HCT116 (cell line): ENCODE results near the gene MRPL33. TPM values are rescaled to one million over a fixed set of nuclear protein-coding genes. Genes with fewer than 3 reads are reported as not detected.

ENCODE experiments used
- ATAC-seq: fragments of 200-7000 bp; cut with Tn5 transposase; 2 replicates; pipeline ENCODE4 v1.9.1; 2020; ENCODE audit warnings: mild to moderate bottlenecking, moderate library complexity
- BruUV-seq: library from RNA; stranded (reverse); fragments of 400-500 nt; replicated peaks from 2 replicates; lab custom pipeline; 2021; lab: Mats Ljungman, UMichigan
- CTCF ChIA-PET: fragments of 300-600 bp; sonication (Branson Sonifier 250); formaldehyde crosslinking; loops from one replicate; lab custom pipeline; 2021; ENCODE audit warnings: antibody characterized with exemption; lab: Charles Lee
- POLR2A ChIA-PET: fragments of 300-600, 350-600 bp; sonication (Branson Sonifier 250); formaldehyde crosslinking; loops from one replicate; lab custom pipeline; 2021; ENCODE audit warnings: antibody characterized with exemption; lab: Charles Lee
- RAD21 ChIA-PET, 2 experiments: fragments of 300-600 bp; sonication (Branson Sonifier 250); formaldehyde crosslinking; loops; one replicate each; lab custom pipeline; 2023; ENCODE audit warnings: low total read pairs in 2 of 2; ENCODE audit not compliant: uncharacterized antibody in 2 of 2, unreplicated experiment in 2 of 2, low non-redundant PET in 1 of 2; lab: Charles Lee
- DNase-seq: peaks from one replicate; pipeline ENCODE4 v3.0.0-alpha.2; 2010; ENCODE audit warnings: low read depth, low spot score
- H2AFZ ChIP-seq: fragments of 200-600 bp; shearing (Covaris generic), sonication (generic); 2 replicates; pipeline ENCODE4 v1.6.1; 2017; ENCODE audit warnings: low read depth, mixed run types, mixed read lengths, antibody characterized with exemption, low read length; ENCODE audit not compliant: poor library complexity, severe bottlenecking
- H3K27ac ChIP-seq: 2 replicates; pipeline ENCODE4 v1.5.1; 2012; ENCODE audit warnings: low read depth, low read length
- H3K27me3 ChIP-seq: fragments of 200-600 bp; sonication (generic); 2 replicates; pipeline ENCODE4 v1.6.1; 2016; ENCODE audit warnings: mixed run types, low read length, mixed read lengths; ENCODE audit not compliant: insufficient read depth
- H3K36me3 ChIP-seq, 2 experiments: fragments of 200-500 bp in 1 of 2; fragments of 200-600 bp in 1 of 2; sonication (Bioruptor generic) in 1 of 2; sonication (generic) in 1 of 2; 2 replicates each; pipeline versions ENCODE4 v1.5.1 to v1.6.1; 2014 to 2016; ENCODE audit warnings: low read length in 2 of 2, inconsistent platforms in 1 of 2, mixed read lengths in 1 of 2, mixed run types in 1 of 2; ENCODE audit not compliant: insufficient read depth in 2 of 2, control insufficient read depth in 1 of 2
- H3K4me1 ChIP-seq, 2 experiments: fragments of 200-600 bp in 1 of 2; sonication (generic) in 1 of 2; 2 replicates each; pipeline versions ENCODE4 v1.5.1 to v1.6.1; 2012 to 2017; ENCODE audit warnings: low read length in 2 of 2, inconsistent platforms in 1 of 2, mild to moderate bottlenecking in 1 of 2, mixed read lengths in 1 of 2, mixed run types in 1 of 2, moderate library complexity in 1 of 2; ENCODE audit not compliant: insufficient read depth in 2 of 2, control insufficient read depth in 1 of 2
- H3K4me2 ChIP-seq: fragments of 200-600 bp; sonication (generic); 2 replicates; pipeline ENCODE4 v1.6.1; 2017; ENCODE audit warnings: mixed run types, low read length, mixed read lengths
- H3K4me3 ChIP-seq, 2 experiments: fragments of 200-600 bp in 1 of 2; sonication (generic) in 1 of 2; replicated peaks in 1 of 2; 2 replicates each; pipeline ENCODE4 v1.5.1; 2011 to 2016; ENCODE audit warnings: low read length in 2 of 2, control low read depth in 1 of 2, low read depth in 1 of 2, mild to moderate bottlenecking in 1 of 2, mixed read lengths in 1 of 2, mixed run types in 1 of 2
- H3K79me2 ChIP-seq: fragments of 200-600 bp; sonication (generic); 2 replicates; pipeline ENCODE4 v1.6.1; 2017; ENCODE audit warnings: mild to moderate bottlenecking, mixed run types, low read length, moderate library complexity, mixed read lengths; ENCODE audit not compliant: insufficient read depth
- H3K9ac ChIP-seq: fragments of 200-600 bp; sonication (generic); 2 replicates; pipeline ENCODE4 v1.6.1; 2016; ENCODE audit warnings: low read length, mixed read lengths
- H3K9me2 ChIP-seq: fragments of 200-600 bp; sonication (generic), shearing (Covaris generic); 2 replicates; pipeline ENCODE4 v1.6.1; 2017; ENCODE audit warnings: mixed run types, mild to moderate bottlenecking, moderate library complexity; ENCODE audit not compliant: insufficient read depth
- H3K9me3 ChIP-seq, 2 experiments: fragments of 200-500 bp in 1 of 2; fragments of 200-600 bp in 1 of 2; sonication (Bioruptor generic) in 1 of 2; sonication (generic) in 1 of 2; 2 replicates each; pipeline ENCODE4 v1.6.1; 2014 to 2017; ENCODE audit warnings: low read length in 2 of 2, mixed read lengths in 2 of 2, inconsistent platforms in 1 of 2, low read depth in 1 of 2, mild to moderate bottlenecking in 1 of 2, mixed run types in 1 of 2, moderate library complexity in 1 of 2; ENCODE audit not compliant: control insufficient read depth in 1 of 2, insufficient read depth in 1 of 2
- H4K20me1 ChIP-seq: fragments of 200-600 bp; sonication (generic), shearing (Covaris generic); 2 replicates; pipeline ENCODE4 v1.6.1; 2017; ENCODE audit warnings: mixed run types, mild to moderate bottlenecking, moderate library complexity; ENCODE audit not compliant: insufficient read depth
- ATF3 ChIP-seq: IDR thresholded peaks from 2 replicates; pipeline ENCODE4 v1.6.1; 2012
- CEBPB ChIP-seq: IDR thresholded peaks from 2 replicates; pipeline ENCODE4 v1.6.1; 2012; ENCODE audit warnings: low read depth
- ELF1 ChIP-seq: IDR thresholded peaks from 2 replicates; pipeline ENCODE4 v1.6.1; 2012; ENCODE audit warnings: low read depth, borderline replicate concordance
- POLR2AphosphoS5 ChIP-seq: IDR thresholded peaks from 2 replicates; pipeline ENCODE4 v1.6.1; 2011; ENCODE audit warnings: mild to moderate bottlenecking, low read depth, low read length, moderate library complexity
- REST ChIP-seq: IDR thresholded peaks from 2 replicates; pipeline ENCODE4 v1.6.1; 2012; ENCODE audit warnings: low read depth
- SP1 ChIP-seq: IDR thresholded peaks from 2 replicates; pipeline ENCODE4 v1.6.1; 2012; ENCODE audit warnings: low read depth
- TCF7L2 ChIP-seq: IDR thresholded peaks from 2 replicates; pipeline ENCODE4 v1.7.0; 2011; ENCODE audit warnings: borderline replicate concordance, inconsistent platforms; ENCODE audit not compliant: insufficient read depth, insufficient read length; ENCODE audit errors: extremely low read depth
- YY1 ChIP-seq: IDR thresholded peaks from 2 replicates; pipeline ENCODE4 v1.6.1; 2011; ENCODE audit warnings: low read length, low read depth, moderate library complexity, mild to moderate bottlenecking; ENCODE audit not compliant: insufficient replicate concordance; ENCODE audit errors: extremely low read depth
- ZFX ChIP-seq: fragments of 450-650 bp; IDR thresholded peaks from 2 replicates; pipeline ENCODE4 v1.6.1; 2017
- intact Hi-C: fragments of 100-400 bp; cut with micrococcal nuclease; formaldehyde crosslinking; loops from 2 replicates; pipeline ENCODE4 v1.10.0; 2022
- total RNA-seq: library from RNA; stranded (reverse); gene quantifications from one replicate; pipeline ENCODE4 v1.2.1, GENCODE V29; 2021; ENCODE audit not compliant: unreplicated experiment

The MRPL33 gene
- total RNA-seq, 1 experiment from 2014 or later = 66.3 TPM

DNA sequence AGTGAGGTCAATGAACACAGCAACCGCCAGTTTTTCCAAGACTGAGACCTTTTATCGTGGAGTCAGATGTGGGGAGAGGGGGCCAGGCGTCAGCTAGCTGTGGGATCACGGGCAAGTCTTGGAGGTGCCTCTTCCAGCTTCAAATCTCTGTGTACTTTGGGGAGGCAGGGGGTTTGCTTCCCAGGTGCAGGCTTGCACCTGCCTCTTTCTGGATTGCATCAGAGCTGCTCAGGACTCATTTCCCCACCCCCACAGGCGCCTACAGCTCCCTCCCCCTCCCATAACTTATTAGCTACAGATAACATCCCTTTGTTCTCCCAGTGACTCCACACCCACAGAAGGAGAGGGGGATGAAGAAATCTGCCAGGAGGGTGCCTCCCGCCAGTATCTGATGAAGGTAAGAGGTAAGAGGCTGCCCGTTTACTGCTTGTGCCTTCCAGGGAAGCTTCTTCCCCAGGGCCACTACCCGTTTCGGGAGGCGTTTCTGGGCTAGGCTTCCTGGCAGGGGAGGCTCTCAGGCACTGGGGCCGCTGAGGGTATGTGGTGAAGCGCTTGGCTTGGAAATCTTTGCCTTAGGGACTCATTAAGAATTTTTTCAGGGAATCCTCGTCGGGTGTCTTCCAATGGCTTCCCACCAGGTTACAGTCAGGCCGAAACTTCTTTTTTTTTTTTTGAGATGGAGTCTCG is 18.8 kb upstream of the MRPL33 start:
- TSS peak; percentile 65 for BruUV-seq
- POLR2A ChIA-PET = interaction anchor here (0.6 to 2.2 kb wide), 11 partner anchors 11 to 1354 kb away, joined by 3 to 14 read pairs (median 4); no protein-coding TSS in a partner anchor
- intact Hi-C loops = loop anchor here (2.0 to 10.0 kb wide), 4 partner anchors 32 to 1000 kb away; partner anchors contain the start of gene PPP1CB

More for the DNA sequence above, 18.8 kb upstream of the MRPL33 start:
- Histone ChIP-seq H3K27ac (peak overlapping the region; percentile 12; the same call in 1 of the 2 replicates), H3K9me2 (no peaks in the 10 kb centered on the region)
- TF ChIP-seq ELF1 = no peak
- TF ChIP-seq POLR2AphosphoS5 = peak; percentile 73
- no peak for TF ChIP-seq YY1
- TF ChIP-seq ZFX = peak; percentile 14; the same call in 1 of the 2 replicates
- TF ChIP-seq ATF3 = no peak
- TF ChIP-seq TCF7L2 = peak; percentile 84
- 0 out of 2 replicates have a peak, but pooled peaks have one; percentile 10 for TF ChIP-seq SP1
- peak; percentile 90 for TF ChIP-seq CEBPB
- TF ChIP-seq REST = no peak
- TF ChIP-seq, all 23 proteins: peak for 5
- Histone ChIP-seq H3K9ac (peak overlapping the region; percentile 51), H2AFZ (peak overlapping the region; percentile 96), H3K4me2 (peak overlapping the region; percentile 73), H3K4me3 (peak overlapping the region; percentile 36 to 51), H3K9me3 (peaks cover 3 to 6% of the 10 kb centered on the region in 2 experiments; a peak in 2 of 4 replicates), H4K20me1 (no peaks in the 10 kb centered on the region), H3K4me1 (peaks cover 12 to 25% of the 10 kb centered on the region in 2 experiments), H3K79me2 (no peaks in the 10 kb centered on the region), H3K36me3 (no peaks in the 10 kb centered on the region), H3K27me3 (no peaks in the 10 kb centered on the region)
- no peak for DNase-seq
- ChIA-PET RAD21 (interaction anchor here (0.8 to 2.5 kb wide), 6 partner anchors 29 to 49 kb away, joined by 3 to 10 read pairs (median 4); no protein-coding TSS in a partner anchor), CTCF (interaction anchor here (0.6 to 3.6 kb wide), 10 partner anchors 11 to 644 kb away, joined by 3 to 26 read pairs (median 6); no protein-coding TSS in a partner anchor)
- peak; percentile 39 for ATAC-seq
